Tibial artery (tissue), 4 donors: ENCODE data around the gene RIC8A.

Experiments
- DNase-seq, 2 donors: peaks; one replicate each; pipeline ENCODE4 v3.0.0-alpha.2; 2019
- H3K27ac ChIP-seq, 2 donors: fragments of 200-600 bp; sonication (generic) in 1 of 2; 1 replicate in 1 of 2; 2 replicates in 1 of 2; pipeline ENCODE4 v1.5.1; 2018 to 2019; ENCODE audit warnings: mild to moderate bottlenecking in 1 of 2
- H3K27me3 ChIP-seq, 2 donors: fragments of 200-600 bp; sonication (generic) in 1 of 2; one replicate each; pipeline versions ENCODE4 v1.5.1 to v1.6.0; 2016 to 2019
- H3K36me3 ChIP-seq, 3 donors: fragments of 200-600 bp; sonication (generic) in 2 of 3; one replicate each; pipeline ENCODE4 v1.5.1; 2016 to 2019; ENCODE audit warnings: mild to moderate bottlenecking in 2 of 3
- H3K4me1 ChIP-seq, 4 donors: fragments of 200-600 bp; sonication (generic) in 2 of 4; 1 replicate in 3 of 4; 2 replicates in 1 of 4; pipeline ENCODE4 v1.5.1; 2016 to 2019
- H3K4me3 ChIP-seq, 2 donors: fragments of 200-600 bp; sonication (generic) in 1 of 2; 1 replicate in 1 of 2; 2 replicates in 1 of 2; pipeline ENCODE4 v1.5.1; 2018 to 2019; ENCODE audit warnings: mild to moderate bottlenecking in 2 of 2
- H3K9me3 ChIP-seq, 3 donors: fragments of 200-600 bp; sonication (generic) in 1 of 3; one replicate each; pipeline ENCODE4 v1.5.1; 2016 to 2019
- intact Hi-C: fragments of 100-400 bp; cut with DNase I; formaldehyde crosslinking; loops from one replicate; pipeline ENCODE4 v1.15.0; 2023; ENCODE audit warnings: low total_unique reads
- TF ChIP-seq, protein P1 (sequence below), 2 experiments: fragments of 200-600 bp in 1 of 2; fragments of 450-650 bp in 1 of 2; IDR thresholded peaks; one replicate each; pipeline ENCODE4 v1.5.1; 2017 to 2019; ENCODE audit warnings: antibody characterized with exemption in 2 of 2, mild to moderate bottlenecking in 1 of 2, moderate library complexity in 1 of 2

RIC8A gene

DNA sequence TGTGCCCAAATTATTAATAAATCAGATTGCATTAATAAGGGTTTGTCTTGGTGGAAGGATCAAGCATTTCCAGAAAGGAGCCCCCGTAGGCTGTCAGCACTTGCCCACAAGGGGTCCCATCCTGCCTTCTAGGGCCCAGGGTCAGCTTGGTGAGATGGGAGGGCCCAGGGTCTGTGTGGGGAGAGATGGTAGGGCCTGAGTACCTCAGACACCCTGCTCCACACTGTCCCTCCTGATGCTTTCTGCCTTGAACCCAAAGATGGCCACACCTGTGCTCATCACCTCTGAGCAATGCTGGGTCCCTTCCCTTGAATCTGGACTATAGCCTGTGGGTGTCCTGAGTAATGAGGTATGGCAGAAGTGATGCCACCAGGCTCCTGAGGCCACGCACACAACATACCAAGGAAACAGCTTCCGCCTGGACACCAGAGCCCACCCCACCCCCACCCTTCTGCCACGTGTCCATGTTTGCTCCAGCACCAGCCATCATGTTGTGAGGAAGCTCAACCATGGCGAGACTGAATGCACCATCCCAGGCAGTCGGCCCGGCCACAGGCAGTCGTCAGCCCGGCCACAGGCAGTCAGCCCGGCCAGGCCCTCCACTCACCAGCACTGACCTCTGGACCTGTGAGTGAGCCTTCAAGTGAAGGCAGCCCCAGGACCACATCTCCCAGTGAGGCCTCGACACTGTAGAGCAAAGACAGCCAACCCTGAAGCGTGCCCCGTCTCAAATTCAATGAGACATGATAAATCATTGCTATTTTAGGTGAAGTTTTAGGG lies 7.1 kb upstream of the RIC8A start:
- TF ChIP-seq, protein P1, sequence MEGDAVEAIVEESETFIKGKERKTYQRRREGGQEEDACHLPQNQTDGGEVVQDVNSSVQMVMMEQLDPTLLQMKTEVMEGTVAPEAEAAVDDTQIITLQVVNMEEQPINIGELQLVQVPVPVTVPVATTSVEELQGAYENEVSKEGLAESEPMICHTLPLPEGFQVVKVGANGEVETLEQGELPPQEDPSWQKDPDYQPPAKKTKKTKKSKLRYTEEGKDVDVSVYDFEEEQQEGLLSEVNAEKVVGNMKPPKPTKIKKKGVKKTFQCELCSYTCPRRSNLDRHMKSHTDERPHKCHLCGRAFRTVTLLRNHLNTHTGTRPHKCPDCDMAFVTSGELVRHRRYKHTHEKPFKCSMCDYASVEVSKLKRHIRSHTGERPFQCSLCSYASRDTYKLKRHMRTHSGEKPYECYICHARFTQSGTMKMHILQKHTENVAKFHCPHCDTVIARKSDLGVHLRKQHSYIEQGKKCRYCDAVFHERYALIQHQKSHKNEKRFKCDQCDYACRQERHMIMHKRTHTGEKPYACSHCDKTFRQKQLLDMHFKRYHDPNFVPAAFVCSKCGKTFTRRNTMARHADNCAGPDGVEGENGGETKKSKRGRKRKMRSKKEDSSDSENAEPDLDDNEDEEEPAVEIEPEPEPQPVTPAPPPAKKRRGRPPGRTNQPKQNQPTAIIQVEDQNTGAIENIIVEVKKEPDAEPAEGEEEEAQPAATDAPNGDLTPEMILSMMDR (IDR thresholded peaks at IDR 0.05): no peak
- H3K27me3 ChIP-seq: no peaks in the 10 kb centered on the region
- H3K4me3 ChIP-seq: no peak overlapping the region
- H3K4me1 ChIP-seq: peaks cover 5 to 22% (median 22%) of the 10 kb centered on the region in 4 donors
- no peaks in the 10 kb centered on the region for H3K9me3 ChIP-seq
- peak in 1 of 2 donors; percentile 17 for DNase-seq
- peaks cover 17 to 65% (median 33%) of the 10 kb centered on the region in 3 donors for H3K36me3 ChIP-seq
- no peak overlapping the region for H3K27ac ChIP-seq
- intact Hi-C loops: no loop called here

DNA sequence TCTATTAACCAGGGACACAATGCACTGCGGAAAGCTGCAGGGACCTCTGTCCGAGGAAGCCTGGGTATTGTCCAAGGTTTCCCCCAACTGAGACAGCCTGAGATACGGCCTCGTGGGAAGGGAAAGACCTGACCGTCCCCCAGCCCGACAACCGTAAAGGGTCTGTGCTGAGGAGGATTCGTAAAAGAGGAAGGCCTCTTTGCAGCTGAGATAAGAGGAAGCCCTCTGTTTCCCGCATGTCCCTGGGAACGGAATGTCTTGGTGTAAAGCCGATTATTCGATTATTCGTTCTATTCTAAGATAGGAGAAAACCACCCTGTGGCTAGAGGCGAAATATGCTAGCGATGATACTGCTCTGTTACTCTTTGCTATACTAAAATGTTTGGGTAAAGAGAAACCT lies 5.5 kb upstream of the RIC8A start:
- DNase-seq: no peak
- peaks cover 17 to 71% (median 35%) of the 10 kb centered on the region in 3 donors for H3K36me3 ChIP-seq

DNA sequence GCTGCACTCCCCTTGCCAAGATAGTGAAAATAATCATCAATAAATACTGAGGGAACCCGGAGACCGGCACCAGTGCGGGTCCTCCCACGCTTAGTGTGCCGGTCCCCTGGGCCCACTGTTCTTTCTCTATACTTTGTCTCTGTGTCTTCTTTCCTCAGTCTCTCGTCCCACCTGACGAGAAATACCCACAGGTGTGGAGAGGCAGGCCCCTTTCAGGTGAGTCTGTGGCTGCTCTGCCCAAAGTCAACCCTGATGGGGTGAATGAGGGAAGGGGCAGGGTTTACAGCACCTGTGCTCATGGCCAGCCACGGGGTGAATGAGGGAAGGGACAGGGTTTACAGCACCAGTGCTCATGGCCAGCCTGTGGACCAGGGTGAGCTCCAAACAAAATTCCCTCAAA lies 5.0 kb upstream of the RIC8A start:
- H3K27ac ChIP-seq: no peak overlapping the region
- H3K9me3 ChIP-seq: no peaks in the 10 kb centered on the region
- no peaks in the 10 kb centered on the region for H3K27me3 ChIP-seq
- H3K4me1 ChIP-seq: peaks cover 12 to 33% (median 32%) of the 10 kb centered on the region in 4 donors
- intact Hi-C loops: no loop called here
- no peak overlapping the region for H3K4me3 ChIP-seq
- TF ChIP-seq, protein P1 (IDR thresholded peaks at IDR 0.05): no peak
- peaks cover 17 to 71% (median 35%) of the 10 kb centered on the region in 3 donors for H3K36me3 ChIP-seq
- no peak for DNase-seq

More for the DNA sequence above, 5.5 kb upstream of the RIC8A start:
- Histone ChIP-seq H3K27me3 (no peaks in the 10 kb centered on the region), H3K4me1 (peaks cover 12 to 33% (median 32%) of the 10 kb centered on the region in 4 donors), H3K27ac (no peak overlapping the region), H3K9me3 (no peaks in the 10 kb centered on the region), H3K4me3 (no peak overlapping the region)
- intact Hi-C loops: no loop called here
- TF ChIP-seq, protein P1 (IDR thresholded peaks at IDR 0.05): no peak

DNA sequence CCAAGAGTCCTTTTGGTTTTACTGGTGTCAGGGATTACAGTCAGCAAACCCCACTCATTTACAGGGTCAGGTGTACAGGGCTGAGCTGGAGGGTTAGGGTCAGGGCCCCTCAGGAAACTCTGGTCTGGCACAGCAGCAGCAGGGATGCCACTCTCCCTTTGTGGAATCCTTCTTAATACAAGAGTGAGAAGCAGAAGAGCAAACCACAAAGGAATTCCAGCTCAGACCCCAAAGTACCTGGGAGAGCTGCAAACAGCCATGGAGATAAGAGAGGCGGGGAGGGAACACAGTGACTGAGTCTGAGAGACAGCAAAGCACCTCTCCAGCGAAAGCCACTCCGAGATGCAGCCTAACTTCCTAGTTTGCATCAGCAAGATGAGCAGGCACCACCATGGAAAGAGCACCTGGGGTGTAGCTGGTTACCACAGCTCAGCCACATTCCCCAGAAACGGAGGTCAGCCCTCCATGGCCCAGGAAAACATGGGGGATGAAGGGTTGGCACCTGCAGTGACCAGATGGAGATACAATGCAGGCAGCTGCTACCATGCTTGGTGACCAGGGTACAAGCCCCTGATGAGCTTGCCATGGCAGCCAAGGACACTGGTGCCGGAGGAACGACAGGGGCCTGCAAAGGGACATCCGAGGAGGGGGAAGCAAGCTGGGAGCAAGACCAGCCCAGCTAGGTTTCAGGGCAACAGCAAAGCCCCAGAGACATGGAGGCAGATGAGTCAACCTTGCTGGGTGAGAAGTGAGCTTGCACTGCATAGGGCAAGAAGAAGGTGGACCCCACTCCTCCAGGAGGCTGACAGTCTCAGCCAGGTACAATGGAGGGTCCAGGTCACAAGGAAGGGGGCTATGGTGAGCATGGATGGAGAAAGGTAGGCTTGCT lies 4.2 kb upstream of the RIC8A start:
- H3K9me3 ChIP-seq: no peaks in the 10 kb centered on the region
- TF ChIP-seq, protein P1 (IDR thresholded peaks at IDR 0.05): no peak
- no peak for DNase-seq
- intact Hi-C loops: no loop called here
- no peaks in the 10 kb centered on the region for H3K27me3 ChIP-seq
- H3K36me3 ChIP-seq: peaks cover 17 to 71% (median 35%) of the 10 kb centered on the region in 3 donors
- no peak overlapping the region for H3K4me3 ChIP-seq
- H3K4me1 ChIP-seq: peaks cover 12 to 33% (median 32%) of the 10 kb centered on the region in 4 donors
- H3K27ac ChIP-seq: no peak overlapping the region

DNA sequence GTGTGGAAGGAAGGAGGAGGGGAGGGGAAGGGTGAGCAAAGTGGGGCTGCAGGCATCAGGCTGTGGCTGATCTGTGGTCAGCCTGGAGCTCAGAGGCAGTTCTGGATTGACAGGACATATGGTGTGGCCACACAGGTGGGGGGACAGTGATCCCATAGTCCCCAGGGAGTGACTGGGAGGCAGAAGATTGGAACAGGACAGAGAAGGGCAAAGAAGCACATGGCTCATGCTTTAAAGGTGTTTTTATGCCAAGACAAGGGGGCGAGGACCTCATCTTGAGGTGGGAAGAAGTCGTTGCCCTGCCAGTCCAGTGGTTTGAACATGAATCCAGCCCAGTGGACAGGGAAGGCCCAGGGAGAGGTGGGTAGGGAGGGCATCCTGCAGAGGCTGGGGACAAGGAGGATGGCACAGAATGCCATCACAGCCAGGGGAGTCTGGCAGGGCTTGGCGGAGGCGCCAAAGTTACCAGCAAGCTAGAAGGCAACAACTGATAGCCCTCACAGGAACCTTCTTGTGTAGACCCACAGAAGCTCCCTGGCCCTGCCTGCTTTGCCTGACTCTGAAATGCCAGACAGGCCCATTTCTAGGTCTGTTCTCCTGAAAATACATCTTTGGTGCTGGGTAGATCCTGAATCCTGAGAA lies 3.4 kb upstream of the RIC8A start:
- intact Hi-C loops: no loop called here
- DNase-seq: no peak
- Histone ChIP-seq H3K27me3 (no peaks in the 10 kb centered on the region), H3K4me3 (no peak overlapping the region), H3K9me3 (no peaks in the 10 kb centered on the region), H3K27ac (no peak overlapping the region), H3K4me1 (peaks cover 12 to 36% (median 32%) of the 10 kb centered on the region in 4 donors), H3K36me3 (peaks cover 17 to 68% (median 35%) of the 10 kb centered on the region in 3 donors)
- TF ChIP-seq, protein P1 (IDR thresholded peaks at IDR 0.05): no peak
